Measurements from ENCODE around the gene ARV1.

DNA sequence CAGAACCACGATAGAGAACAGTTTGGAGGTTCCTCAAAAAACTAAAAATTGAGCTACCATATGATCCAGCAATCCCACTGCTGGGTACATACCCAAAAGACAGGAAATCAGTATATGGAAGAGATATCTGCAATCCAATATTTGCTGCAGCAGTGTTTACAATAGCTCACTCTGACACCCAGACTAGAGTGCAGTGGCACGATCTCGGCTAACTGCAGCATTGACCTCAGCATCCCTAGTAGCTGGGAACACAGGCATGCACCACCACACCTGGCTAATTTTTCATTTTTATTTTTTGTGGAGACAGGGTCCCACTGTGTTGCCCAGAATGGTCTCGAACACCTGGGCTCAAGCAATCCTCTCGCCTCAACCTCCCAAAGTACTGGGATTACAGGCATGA lies 13.4 kb upstream of the ARV1 start:
- TF ChIP-seq, protein P1, sequence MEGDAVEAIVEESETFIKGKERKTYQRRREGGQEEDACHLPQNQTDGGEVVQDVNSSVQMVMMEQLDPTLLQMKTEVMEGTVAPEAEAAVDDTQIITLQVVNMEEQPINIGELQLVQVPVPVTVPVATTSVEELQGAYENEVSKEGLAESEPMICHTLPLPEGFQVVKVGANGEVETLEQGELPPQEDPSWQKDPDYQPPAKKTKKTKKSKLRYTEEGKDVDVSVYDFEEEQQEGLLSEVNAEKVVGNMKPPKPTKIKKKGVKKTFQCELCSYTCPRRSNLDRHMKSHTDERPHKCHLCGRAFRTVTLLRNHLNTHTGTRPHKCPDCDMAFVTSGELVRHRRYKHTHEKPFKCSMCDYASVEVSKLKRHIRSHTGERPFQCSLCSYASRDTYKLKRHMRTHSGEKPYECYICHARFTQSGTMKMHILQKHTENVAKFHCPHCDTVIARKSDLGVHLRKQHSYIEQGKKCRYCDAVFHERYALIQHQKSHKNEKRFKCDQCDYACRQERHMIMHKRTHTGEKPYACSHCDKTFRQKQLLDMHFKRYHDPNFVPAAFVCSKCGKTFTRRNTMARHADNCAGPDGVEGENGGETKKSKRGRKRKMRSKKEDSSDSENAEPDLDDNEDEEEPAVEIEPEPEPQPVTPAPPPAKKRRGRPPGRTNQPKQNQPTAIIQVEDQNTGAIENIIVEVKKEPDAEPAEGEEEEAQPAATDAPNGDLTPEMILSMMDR (conservative IDR thresholded peaks at IDR 0.05 in 1 of 2, IDR thresholded peaks at IDR 0.05 in 1 of 2; ENCODE audit: low read depth in 1 of 2, low read length in 2 of 2): no peak
- no peak for TF ChIP-seq EZH2 (IDR thresholded peaks at IDR 0.05; ENCODE audit: low read length, missing control alignments)
